Measurements from ENCODE around the gene SAMD4A.

SAMD4A gene

DNA sequence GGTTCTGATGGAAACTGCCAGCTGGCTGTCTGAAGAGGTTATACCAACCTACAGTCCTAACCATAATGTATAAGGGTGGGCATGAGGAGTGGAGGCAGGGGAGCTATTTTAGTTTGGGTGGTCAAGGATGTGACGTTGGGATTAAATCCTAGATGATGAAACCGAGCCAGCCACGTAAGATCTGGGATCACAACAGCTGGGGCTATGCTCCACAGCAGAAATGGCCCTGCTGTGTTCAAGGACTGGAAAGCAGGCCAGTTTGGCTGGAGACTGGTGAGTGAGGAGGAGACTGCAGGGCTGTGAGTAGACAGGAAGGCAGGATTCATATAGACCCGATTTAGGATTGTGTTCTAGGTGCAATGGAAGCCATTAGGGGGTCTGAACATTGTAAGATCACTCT lies 66.1 kb downstream of the SAMD4A start:
- DNase-seq (ENCODE audit: low spot score), result no peak

DNA sequence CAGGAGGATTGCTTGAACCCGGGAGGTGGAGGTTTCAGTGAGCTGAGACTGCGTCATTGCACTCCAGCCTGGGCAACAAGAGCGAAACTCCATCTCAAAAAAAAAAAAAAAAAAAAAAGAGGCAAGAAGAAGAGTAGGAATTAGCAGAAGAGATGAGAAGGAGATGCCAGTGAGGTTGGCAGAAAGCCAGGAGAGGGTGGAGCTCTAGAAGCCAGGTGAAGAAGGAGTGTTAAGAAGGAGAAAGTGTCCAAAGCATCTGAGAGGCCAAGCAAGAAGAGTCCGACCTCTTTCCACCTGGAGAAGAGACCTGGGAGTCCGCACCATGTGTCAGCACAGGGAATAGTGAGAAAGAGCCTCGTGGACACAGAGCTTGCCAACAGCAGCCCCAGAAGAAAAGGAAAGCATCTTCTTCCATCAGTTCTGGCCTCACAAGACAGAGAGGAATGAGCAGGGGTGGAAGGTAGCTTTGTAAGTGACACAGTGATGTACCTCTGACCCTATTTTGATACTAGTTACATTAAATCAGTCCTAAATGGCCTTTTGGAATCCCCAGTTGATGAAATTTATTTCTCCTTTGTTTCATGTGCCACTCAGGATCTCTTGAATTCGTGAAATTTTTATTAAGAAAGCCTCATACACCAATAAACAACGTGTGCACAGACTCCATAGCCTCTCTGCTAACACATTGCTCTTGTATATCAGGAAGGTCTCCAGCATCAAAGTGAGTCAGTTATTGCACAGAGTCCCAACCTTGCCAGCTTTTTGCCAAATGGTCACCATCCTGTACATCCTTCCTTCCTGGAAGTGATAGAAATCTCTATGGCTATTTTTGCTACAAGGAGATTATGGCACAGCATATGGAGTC lies 70.6 kb downstream of the SAMD4A start:
- DNase-seq (ENCODE audit: low spot score), result no peak

DNA sequence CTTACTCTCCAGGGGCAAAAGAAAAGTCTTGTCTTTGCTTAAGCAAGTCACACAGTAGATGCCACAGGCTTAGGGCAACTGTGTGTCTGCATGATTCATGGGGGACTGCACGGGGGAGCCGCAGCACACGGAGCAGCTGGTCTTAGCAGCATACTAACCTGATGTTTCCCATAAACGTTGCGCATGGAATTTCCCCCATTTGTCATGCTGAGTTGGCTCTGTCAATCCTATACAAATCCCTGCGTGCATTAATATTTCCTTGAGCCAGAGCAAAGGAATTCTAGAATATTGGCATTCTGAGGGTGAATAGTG lies 71.2 kb downstream of the SAMD4A start:
- no peak for DNase-seq (ENCODE audit: low spot score)

DNA sequence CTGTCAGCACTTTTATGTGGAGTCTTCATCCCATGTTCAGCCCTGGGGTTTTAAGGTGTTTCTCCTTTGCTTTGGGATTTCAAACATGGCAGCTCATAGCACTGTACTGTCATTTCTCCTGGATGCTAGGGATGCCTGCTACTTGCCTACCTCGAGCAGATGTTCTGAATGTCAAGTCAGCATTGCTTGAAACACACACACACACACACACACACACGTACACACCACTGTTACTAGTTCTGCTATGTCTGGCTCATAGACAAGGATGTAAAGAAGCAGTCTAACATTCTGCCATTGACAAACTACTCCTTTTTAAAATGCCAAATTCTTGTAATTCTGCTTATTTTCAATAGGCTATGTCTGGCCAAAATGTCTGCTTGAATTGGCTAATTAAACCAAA lies 72.7 kb downstream of the SAMD4A start:
- DNase-seq (ENCODE audit: low spot score), result no peak

DNA sequence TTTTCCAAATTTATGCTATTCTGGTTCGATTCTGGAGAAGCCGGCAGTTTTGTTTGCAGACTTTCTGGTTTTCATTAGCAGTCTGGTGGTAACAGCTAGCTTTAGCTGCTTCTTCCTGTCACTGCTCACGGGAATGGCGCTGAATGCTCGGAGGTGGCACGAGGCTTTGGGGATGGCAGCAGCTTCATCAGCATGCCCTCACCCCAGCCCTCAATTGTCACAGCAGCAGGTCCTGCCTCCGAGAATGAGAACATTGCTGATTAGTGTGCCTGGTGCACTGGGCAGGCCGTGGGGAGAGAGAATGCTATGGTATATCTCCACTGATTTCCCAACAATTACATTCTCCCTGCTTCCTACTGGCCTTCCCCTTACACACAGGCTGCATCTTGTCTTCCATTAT lies 73.6 kb downstream of the SAMD4A start:
- no peak for DNase-seq (ENCODE audit: low spot score)

DNA sequence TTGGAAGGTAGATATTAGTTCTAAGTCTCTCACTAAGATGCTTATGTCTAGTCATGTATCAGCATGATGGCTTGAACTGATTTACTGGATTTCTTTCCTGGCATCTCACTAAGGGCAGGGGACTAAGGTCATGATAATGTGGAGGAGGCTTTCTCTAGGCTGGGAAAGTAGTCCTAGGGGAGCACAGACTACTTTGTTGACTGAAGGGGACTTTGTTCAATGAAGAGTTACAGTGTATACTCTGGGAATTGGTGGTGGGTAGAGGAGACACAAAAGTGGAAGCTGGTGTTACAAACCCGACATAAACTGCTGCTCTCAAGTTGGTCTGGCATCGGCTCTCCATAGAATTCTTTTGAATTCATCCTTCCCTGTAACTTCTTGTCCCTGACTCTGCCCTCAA lies 75.2 kb downstream of the SAMD4A start:
- DNase-seq (ENCODE audit: low spot score), result no peak

DNA sequence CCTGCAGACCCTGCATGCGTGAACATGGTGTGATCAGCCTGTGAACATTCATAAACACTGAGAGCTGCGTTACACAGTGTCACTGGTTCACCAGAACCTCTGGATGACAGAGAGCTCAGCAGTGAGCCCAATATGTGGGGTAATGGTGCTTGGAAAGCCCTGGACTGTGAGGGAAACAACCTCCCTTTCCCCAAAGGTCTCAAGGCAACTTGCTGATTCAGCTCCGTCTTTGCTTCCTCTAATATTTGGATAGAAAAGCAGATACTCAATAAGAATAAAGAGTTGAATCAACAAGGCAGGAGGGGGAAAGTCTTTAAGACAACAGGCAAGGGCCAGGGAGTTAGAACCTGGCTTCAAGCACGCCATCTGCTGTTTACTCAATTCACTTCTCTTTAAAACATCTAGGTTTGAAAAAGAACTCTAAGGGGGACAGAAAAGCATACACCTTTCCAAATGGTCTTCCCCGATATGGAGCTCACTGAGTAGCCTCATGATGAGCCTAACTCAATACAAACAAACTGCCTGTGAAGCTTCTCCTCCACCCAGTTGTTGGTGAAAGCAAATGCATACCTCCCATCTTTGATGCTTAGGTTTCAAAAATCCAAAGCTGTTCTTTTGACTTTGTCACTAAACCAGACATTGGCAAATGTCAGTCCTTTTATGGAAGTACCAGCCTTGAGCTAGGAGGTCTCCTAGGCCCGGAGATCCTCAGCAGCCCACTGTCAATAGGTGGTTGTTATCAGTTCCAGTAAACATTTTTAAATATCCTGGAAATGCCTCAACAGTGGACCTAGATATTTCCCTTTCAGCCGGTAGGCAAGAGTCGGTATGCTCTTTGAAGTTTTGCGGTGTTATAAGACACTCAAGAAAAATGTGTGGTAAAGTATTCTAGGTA lies 76.1 kb downstream of the SAMD4A start:
- no peak for DNase-seq (ENCODE audit: low spot score)

DNA sequence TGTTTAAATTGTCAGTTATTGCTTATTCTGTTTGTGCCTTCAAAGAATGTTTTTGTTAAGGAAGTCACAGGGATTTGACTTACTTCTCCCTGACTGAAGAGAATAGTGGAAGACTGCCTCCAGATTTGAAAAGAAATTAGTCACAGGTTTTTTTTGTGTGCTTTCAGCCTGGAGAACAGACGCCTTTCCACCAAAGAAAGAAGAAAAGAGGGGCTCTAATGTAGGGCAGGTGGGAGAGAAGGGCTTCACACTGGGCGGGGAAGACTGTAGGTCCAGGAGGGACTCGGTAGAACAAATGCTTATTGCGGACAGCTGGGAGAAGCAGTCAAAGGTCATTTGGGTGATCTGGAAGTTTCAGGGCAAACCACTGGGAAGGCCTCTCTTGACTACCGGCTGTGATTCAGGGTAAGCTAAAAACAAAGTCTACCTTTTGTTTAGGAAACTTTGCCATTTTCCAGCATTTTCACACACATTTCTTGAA lies 76.8 kb downstream of the SAMD4A start:
- no peak for DNase-seq (ENCODE audit: low spot score)

DNA sequence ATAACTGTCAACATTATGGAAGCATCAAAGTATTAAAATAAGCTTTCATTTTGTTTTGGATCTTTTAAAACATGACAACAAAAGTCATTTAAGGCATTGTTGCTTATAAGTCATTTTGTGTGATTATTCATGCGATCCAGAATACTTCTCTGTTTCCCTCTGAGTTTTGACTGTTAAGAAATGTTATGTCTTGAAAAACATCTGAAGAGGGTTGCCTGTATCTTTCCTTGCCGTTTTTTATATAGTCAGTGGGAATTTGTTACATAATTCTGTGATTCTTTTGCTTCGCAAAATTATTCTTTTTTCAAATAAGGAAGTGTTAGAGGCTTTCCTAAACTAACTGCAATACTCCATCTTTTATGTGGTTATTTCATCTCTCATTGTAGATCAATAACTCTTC lies 78.7 kb downstream of the SAMD4A start:
- no peak for DNase-seq (ENCODE audit: low spot score)

DNA sequence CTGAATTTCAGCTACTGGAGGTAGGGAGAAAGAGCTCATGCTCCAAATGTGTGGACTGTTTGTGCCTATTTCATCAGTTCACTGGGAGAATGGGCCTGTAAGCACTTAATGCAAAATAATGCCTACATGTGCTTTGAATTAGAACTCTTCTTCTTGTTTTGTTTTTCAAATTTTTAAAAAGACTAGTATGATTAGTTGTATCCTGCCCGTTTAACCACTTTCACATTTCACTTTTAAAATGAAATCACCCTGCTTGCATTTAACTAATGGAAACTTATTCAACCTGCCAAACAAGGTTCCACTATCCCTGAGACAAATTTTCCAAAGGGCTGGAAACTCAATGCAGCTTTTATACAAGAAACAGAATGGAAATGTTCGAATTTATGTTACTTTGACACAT lies 79.7 kb downstream of the SAMD4A start:
- DNase-seq (ENCODE audit: low spot score), result no peak

DNA sequence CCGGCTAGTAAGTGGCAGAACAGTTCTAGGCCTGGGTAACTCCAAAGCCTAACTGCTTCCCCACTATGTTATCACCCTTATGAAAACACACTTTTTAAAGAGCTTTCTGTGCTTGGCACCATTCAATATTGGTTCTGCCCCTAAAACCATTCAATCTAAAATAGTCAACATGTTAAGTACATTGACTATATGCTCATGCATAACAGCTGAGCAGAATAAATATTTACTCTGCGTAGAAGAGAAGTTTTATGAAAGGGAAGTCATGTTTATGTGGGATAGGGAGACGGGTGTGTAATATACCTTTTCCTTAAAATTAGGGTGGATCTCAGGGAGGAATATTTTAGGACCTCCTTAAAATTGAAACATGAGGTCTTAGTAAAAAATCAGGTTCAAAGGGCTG lies 80.5 kb downstream of the SAMD4A start:
- no peak for DNase-seq (ENCODE audit: low spot score)

DNA sequence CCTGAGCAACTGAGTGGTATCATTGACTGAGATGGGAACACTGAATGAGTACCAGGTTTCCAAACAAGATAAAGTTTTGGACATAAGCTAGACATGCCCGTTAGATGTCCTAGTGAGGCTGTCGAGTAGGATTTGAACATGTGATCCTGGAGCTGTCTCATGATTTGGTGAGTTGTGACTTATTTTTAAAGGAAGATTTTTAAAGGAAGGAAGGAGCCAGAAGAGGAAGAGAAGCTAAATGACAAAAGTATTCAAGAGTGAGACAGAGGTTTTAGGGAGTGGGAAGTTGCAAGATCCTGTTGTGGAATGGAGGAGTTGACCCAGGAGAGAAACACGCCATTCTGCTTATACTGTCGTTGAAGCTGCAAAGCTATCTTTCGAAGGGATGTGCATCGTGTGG lies 82.1 kb downstream of the SAMD4A start:
- no peak for DNase-seq (ENCODE audit: low spot score)

DNA sequence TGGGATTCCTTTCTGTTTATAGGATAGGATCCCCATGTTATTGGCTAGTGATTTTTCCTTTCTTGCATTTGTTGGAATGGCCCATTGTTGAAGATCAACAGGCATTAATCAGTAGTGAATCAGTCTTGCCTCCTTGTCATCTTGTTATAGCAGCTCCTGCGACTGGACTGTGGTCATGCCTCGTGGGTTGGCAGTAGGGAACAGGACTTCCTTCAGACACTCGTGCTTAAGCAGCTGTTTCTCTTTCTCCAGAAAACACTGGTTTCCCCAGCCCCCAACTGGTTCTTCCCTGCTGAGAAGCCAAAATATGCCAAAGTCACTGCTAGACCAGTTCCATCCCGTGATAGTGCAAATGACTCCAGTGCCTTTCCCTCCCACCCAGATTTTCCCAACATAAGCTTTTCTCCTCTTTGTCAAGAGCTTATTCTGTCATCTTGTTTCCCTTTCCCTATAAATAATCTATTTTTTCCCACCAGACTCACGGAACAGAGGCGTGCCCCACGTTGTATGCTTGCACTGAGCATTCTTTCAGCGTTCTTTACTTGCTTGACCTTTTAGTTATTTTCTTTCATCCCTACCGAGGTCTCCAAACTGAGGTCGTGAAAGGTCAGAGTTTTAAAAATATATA lies 83.5 kb downstream of the SAMD4A start:
- DNase-seq (ENCODE audit: low spot score), result peak; percentile 49

DNA sequence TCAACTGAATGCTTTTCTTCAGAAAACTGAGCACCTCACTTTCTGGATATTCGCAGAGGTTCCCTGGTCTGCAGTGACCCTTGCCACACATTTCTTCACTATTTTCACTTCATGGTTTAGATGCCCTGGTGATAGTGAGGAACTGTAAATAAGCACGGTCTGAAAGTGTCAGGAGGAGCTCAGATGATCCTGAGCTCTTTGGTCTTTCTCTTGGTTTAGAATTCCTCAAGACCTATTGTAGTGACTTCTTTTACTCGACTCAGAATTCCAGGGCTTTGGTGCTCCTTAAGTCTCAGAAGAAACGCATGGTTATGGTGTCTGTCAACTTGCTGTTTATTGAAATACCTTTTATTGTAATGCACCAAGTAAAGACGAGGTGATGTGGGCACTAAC lies 84.0 kb downstream of the SAMD4A start:
- no peak for DNase-seq (ENCODE audit: low spot score)

DNA sequence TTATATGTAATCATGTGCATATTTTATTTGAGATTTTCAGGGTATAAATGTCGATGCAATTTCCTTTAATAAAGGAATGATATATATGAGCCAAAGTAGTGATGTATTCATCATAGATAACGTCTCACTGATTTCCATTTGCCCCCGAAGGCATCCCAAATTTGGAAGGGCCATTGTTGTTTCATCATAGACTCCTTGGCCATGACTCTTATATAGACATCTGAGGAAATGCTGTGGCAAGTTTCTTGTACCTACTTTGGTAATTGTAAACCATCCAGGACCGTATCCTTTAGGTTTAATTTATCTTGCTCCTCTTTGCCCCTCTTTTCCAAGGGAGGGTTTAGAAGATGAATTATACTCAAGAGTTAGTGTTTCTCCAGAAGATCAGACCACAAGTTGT lies 84.7 kb downstream of the SAMD4A start:
- no peak for DNase-seq (ENCODE audit: low spot score)

DNA sequence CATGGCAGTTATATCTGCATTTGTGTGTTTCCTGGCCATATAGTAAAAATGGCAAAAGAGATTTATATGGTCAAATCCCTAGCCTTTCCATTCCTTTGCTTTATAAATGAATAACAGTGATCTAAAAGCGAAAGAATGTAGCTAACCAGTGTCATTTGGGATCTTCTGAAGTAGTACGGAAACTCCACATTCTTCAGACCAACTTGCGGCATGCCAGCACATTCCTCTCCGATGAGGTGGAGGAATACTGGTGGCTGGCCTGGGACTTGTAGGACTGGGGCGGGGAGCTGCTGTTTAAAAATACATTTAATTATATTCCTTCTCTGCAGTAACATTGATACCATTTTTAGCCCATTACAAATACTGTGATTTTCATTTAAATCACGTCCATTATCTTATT lies 85.3 kb downstream of the SAMD4A start:
- DNase-seq (ENCODE audit: low spot score), result no peak

DNA sequence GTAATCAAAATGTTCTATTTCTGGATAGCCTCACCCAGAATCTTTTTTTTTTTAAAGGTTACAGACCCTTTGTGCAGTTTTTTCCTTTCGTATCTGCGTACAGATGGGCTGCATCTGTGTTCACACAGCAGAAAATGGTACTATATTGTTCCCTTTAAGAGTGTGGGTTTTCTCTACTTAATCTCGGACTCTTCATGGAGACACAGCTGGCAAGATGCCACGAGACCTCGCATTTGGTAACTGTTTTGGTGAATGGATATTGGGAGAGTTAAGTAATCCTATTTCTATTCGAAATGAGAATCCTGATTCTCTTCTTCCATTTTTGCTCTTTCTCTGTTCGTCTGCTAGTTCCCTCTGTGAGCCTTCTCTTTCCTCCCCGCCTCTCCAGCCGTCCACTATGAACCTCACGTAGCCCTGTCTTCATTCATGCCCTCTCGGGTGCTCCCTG lies 85.7 kb downstream of the SAMD4A start:
- DNase-seq (ENCODE audit: low spot score), result no peak

DNA sequence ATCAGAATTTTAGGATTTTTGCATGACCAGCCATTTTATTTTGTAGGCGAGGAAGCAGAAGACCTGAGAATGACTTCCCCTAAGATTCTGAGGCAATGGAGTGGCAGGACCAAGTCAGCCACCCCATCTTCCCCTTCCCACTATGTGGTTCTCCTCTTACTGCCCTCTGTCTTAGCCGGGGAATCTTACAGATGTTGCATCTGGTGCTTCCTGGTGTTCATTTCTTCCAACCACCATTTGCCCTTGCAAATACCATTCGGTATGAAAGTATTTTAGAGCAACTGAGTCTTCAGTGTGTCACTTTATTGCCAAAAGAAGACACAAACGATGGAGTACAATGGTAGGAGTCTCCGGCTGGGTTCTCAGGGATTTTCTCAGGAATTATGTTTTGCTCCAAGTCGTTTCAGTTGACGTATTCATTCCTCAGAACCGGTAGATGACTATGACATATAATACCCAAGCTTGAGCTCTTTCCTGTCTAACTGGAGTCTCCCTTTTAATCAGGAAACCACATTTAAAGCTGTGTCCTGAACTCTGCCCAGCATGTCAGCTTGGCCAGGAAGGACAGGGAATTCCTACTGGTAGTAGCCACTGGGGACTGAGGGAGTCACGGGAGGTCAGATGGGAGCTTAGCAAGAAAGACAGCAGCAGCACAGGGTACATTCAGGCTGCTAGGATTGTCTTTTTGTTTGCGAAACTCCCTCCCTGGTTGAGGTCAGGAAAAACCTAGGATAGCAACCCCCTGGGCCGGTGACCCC lies 87.0 kb downstream of the SAMD4A start:
- no peak for DNase-seq (ENCODE audit: low spot score)

DNA sequence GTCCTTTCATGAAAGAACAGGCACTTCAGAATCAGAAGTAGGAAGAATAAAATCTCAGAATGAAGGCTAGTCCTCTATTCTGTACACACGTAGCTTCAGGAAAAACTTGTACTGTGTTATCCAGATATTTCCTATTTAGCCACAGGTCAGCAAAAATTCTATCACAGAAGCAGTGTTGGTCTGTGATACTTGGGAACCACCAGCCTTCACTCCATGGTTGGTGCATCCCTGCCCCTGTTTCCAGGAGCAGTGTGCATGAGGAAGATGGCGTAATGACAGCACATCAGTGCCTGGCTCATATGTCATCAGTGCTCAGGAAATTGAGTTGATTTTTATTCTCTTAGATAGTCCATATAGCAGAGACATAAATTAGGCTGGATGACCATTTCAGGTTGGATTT lies 87.7 kb downstream of the SAMD4A start:
- DNase-seq (ENCODE audit: low spot score), result no peak

DNA sequence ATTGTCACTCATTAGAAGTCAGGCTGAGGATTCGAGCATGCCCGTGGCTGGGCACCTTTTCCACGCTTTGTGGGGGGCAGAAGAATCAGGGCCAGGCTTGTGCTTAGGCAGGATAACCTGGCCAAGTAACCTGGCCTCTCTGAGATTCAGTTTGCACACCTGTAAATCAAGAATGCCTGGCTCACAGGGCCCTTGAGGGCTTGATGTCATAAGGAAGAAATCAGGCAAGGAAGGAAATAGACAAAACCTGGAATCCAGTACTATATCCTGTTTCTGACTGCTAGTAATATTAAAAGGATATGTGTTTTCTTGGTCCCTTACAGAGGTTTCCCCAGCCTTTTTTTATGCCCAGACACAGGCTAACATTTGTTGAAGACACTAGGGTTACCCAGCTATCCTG lies 91.9 kb downstream of the SAMD4A start:
- DNase-seq (ENCODE audit: low spot score), result no peak

DNA sequence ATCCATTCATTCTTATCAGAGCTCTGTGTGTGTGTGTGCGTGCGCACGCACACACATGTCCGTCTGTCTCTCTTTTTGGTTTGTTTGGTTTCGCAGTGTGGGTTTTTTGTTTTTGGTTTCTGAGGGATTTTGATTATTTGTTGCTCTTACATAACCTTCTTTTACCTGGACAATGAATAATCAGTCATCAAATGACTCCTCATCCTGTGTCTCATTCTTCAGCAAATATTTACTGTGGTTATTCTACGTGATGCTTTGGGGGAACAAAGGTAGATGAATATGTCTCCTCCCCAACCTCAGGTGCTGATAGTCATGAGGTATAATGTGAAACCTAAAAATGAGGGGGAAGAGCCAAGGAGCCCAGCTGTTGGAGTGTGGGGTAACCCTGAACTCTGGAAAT lies 92.4 kb downstream of the SAMD4A start:
- no peak for DNase-seq (ENCODE audit: low spot score)

DNA sequence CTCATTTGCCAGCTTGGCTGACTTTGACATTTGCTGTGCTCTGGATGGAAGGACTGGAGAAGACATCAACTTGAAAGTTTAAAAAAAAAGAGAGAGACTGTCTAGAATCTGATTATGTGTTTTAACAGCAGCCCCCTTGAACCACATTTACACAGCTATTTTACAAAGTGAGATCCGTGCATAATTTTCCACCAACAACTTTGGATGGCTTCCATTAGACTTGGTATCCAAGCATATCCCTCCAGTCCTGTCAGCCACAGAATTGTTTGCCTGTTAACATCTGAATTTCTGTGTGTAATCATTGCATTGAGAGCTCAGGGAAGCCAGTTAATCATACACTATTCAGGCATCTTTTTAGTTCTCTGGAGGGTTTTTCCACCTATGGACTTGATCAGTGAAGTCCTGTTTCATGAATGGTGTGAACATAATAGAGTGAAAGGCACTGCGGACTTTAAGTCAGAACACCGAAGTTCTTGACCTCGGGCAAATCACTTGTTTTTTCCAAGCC lies 93.7 kb downstream of the SAMD4A start:
- no peak for DNase-seq (ENCODE audit: low spot score)

Measured in putamen (tissue), 1 donor.